Activated CD8-positive, alpha-beta memory T cell treated with anti-CD3 and anti-CD28 coated beads for 36 hours (primary cell): ENCODE results near the gene ZHX3. TPM values are rescaled to one million over a fixed set of nuclear protein-coding genes. Genes with fewer than 3 reads are reported as not detected.
"Not testable (repeated sequence)": the region's sequence is repeated elsewhere in the genome, so short reads cannot be mapped to it uniquely, and the experiment has no call there.

ENCODE experiments used
- CTCF ChIA-PET: fragments of 350-600 bp; sonication (Branson Sonifier 250); formaldehyde crosslinking; loops from one replicate; lab custom pipeline; 2021; ENCODE audit warnings: antibody characterized with exemption; lab: Charles Lee
- POLR2A ChIA-PET: fragments of 350-600 bp; sonication (Branson Sonifier 250); formaldehyde crosslinking; loops from one replicate; lab custom pipeline; 2021; ENCODE audit warnings: antibody characterized with exemption; lab: Charles Lee
- total RNA-seq, 2 experiments: library from RNA; stranded (reverse); gene quantifications; one replicate each; pipeline ENCODE4 v1.2.3, GENCODE V29; 2021

The ZHX3 gene
- total RNA-seq, 2 experiments from 2014 or later: 14.5 to 16.0 TPM

DNA sequence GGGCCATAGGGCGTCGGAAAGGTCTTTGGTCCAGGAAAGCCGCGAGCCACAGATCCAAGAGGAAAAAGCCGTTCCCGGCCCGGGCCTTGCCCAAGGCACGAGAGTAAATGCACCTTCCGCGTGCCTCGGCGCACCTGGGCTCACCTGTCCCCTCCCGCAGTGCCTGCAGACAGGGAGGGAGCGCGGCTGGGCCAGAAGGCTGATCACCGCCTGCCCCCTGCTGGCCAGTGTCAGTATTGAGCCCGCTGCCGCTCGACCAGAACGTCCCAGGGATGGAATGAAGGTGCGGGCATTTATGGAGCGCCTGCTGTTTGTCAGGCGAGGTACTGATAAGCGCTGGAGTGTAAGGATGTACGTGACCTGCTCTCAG, 22.4 kb upstream of the ZHX3 start:
- POLR2A ChIA-PET: interaction anchor here (0.6 kb wide), 1 partner anchor 10 kb away, joined by 7 read pairs; no protein-coding TSS in a partner anchor
- CTCF ChIA-PET: interaction anchor here (0.7 to 5.4 kb wide), 22 partner anchors 10 to 377 kb away, joined by 3 to 43 read pairs (median 3); no protein-coding TSS in a partner anchor

DNA sequence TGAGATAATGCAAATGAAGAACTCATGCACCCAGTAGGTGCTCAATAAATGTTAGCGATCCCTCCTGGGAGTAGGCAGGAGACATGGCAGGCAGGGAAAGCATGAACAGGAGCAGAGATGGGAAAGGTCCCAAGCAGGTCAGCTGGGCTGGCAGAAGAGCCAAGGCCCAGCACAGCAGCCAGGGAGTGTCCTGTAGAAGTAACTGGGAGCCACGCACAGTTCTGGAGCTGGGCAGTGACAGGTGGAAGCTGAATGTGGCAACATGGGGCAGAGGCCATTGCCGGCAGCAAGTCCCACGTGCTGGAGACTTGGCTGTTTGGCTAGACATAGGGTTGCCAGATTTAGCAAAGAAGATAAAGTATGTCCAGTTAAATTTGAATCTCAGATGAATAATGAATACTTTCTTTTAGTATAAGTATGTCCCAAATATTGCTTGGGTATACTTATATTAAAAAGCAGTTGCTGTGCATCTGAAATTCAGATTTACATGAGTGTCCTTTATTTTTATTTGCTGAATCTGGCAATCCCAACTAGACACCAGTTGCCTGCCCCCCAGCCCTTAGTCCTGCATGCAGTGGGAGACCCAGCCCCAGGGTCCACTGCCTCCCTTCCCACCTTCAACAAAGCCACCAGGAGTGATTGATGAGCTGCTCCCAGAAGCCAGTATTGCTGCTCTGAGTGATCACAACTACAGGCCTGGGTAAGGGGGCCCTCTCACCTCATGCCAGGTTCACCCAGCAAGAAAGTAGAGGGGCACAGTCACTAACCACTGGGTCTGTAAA, 19.4 kb upstream of the ZHX3 start:
- CTCF ChIA-PET: interaction anchor here (0.7 to 5.4 kb wide), 5 partner anchors 69 to 289 kb away, joined by 3 to 43 read pairs (median 4); no protein-coding TSS in a partner anchor
- POLR2A ChIA-PET: no interaction called here

DNA sequence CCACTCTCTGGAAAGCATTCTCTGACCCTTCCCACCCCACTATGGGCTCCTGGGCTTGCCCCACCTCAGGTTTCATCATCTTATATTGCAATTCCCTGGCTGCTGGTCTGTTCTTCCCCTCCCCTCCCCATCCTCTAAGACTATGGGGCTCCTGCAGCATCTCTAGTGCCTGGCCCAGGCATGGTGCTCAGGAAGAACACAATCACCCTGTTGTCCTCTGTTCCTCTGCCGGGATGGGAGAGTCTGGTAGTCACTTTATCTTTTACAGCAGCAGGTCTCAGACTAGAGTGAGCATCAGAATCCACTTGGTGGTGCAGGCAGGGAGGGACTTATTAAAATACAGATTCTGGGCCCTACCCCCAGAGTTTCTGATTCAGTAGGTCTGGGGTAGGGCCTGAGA, 18.1 kb upstream of the ZHX3 start:
- ChIA-PET CTCF (no interaction called here), POLR2A (no interaction called here)

DNA sequence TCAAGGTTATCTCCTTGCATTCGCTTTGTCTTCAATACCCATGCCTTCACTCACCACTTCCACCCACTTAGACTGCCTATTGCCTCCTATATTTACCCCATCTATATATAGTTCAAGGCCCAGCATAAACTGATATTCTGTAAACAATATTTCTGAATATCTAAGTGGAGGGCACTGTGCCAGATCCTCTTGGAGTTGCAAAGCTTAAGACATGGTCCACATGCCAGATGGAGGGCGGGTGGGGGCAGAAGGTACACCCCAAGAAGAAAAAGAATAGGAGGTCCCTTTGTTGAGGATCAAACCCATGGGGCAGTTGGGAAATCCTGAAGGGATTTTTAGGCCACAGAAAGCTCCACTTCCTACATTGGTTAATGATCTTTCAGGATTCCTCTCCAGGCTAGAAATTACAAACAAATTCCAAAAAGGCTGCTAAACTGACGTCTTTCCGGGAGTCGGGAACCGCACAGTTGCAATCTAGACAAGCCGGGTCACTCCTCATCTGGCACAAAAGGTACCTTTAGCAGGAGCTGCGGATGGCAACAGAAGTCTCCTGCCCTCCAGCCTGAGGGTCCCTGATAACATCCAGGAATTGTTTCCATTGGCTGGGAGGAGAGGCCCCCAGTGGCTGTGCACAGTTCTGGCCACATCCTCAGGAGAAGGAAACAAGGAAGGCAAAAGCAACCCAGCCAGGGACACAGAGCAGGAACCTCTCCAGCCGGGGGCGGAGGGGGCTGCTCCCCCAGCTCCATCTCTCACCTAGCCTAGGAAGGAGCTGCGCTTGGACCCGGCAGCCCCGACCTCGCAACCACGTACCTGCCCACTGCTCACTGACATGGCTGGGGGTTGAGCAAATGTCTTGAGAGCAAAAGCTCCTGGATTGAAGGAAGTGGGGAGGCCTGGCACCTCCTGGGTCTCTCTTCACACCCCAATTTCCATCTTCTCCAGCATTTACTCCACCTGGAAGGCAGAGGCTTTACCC, 17.2 kb upstream of the ZHX3 start:
- POLR2A ChIA-PET: no interaction called here
- CTCF ChIA-PET: interaction anchor here (1.0 to 1.5 kb wide), 2 partner anchors 15 to 197 kb away, joined by 3 to 4 read pairs; partner anchors contain the start of gene PLCG1

DNA sequence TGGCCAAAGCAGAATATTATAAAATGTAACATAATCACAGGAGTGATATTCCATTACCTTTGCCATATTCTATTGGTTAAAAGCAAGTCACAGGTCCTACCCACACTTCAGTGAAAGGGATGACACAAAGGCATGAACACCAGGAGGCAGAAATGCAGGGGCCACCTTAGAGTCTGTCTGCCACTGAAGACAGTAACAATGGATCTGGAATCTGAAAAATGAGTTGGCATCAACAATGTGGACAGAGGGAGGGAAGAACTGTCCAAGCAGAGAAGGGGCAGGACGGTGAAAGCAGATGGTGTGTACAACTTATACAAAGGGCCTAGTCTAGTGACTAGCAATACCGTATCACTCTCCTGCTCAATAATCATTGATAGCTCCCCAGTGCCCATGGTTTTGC, 16.5 kb upstream of the ZHX3 start:
- CTCF ChIA-PET: interaction anchor here (1.0 to 1.5 kb wide), 2 partner anchors 16 to 196 kb away, joined by 3 to 4 read pairs; partner anchors contain the start of gene PLCG1

DNA sequence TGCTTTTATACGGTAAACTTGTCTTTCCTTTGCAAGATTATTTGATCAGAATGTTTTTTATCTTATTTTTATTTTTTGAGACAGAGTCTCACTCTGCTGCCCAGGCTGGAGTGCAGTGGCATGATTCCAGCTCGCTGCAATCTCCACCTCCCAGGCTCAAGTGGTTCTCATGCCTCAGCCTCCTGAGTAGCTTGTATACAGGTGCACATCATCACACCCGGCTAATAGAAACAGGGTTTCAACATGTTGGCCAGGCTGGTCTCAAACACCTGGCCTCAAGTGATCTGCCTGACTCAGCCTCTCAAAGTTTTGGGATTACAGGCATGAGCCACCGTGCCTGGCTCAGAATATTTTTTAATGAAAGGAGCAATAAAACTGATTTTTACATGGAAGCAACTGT, 14.2 kb upstream of the ZHX3 start:
- CTCF ChIA-PET: no interaction called here

More for the DNA sequence above, 16.5 kb upstream of the ZHX3 start:
- POLR2A ChIA-PET: no interaction called here

DNA sequence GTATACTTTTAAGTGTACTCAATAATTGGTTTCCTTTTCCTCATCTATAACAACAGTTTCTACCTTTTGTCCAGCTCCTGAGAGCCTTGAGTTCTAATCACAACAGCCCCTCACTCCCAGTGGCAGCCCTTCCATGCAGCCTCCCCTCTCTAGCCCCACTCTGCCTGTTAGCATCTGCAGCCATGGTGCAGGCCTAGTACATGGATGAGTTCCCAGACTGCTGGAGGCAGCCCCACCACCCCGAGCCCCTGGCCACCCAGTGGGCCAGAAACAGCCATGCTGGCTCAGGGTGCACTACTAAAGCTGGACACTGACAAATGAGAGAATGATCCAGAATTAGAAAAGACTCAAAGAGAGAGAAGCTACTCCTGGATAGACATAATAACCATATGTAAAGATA, 13.4 kb upstream of the ZHX3 start:
- ChIA-PET CTCF (no interaction called here), POLR2A (no interaction called here)

More for the DNA sequence above, 14.2 kb upstream of the ZHX3 start:
- POLR2A ChIA-PET: no interaction called here

DNA sequence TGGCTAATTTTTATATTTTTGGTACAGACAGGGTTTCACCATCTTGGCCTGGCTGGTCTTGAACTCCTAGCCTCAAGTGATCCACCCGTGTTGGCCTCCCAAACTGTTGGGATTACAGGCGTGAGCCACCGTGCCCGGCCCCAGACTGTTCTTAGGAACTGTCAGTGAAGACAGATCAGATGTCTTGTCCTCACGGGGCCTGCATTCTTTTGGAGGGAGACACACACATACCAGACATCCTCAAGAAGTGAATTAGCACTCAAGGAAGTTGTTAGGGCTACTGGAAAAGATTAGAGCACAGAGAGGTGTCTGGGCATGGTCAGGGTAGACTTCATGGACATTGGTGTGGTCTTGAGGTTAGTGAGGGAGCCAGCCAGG, 12.8 kb upstream of the ZHX3 start:
- ChIA-PET CTCF (interaction anchor here (0.6 kb wide), 1 partner anchor 8 kb away, joined by 3 read pairs; no protein-coding TSS in a partner anchor), POLR2A (interaction anchor here (0.8 to 1.6 kb wide), 2 partner anchors 10 to 12 kb away, joined by 4 read pairs; partner anchors contain the start of gene LPIN3)

DNA sequence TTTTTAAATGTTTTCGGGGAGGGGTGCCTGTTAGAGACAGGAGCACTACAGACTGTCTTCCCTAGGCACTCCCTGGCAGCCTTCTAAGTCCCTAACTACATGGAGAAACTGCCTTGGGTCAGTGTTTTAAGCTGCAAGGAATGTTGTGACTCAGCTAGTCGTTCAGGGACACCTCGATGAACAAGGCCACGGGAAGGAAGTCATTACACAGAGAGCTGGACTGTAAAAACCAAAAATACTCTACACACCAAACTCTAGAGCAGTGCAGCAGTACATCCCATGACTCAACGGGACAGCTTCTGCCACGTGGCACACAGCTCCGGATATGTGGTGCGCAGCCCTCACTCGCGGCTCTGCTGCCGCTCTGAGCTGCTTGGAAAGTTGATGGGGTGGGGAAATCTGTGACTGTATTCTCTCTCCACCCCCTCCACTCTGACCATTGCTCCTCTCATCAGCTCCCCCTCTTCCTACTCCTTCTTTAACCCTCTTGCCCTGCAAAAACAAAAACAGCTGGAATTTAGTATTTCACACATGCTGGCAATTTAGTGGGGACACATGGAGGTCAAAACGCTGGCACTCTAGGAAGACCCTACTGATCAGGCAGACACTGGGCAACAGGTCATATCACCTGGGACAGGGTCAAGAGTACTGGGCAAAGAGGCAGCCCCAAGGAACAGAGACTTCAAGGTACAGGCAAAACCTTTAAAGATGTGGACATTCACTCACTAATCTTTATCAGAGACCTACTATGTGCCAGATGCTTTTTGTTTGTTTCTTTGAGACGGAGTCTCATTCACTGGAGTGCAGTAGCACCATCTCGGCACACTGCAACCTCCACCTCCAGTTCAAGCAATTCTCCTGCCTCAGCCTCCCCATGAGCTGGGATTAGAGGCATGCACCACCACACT, 12.2 kb upstream of the ZHX3 start:
- ChIA-PET CTCF (interaction anchor here (0.6 to 0.8 kb wide), 2 partner anchors 9 to 10 kb away, joined by 3 read pairs; no protein-coding TSS in a partner anchor), POLR2A (interaction anchor here (0.8 to 1.6 kb wide), 3 partner anchors 11 to 195 kb away, joined by 4 read pairs; partner anchors contain the start of gene LPIN3)

DNA sequence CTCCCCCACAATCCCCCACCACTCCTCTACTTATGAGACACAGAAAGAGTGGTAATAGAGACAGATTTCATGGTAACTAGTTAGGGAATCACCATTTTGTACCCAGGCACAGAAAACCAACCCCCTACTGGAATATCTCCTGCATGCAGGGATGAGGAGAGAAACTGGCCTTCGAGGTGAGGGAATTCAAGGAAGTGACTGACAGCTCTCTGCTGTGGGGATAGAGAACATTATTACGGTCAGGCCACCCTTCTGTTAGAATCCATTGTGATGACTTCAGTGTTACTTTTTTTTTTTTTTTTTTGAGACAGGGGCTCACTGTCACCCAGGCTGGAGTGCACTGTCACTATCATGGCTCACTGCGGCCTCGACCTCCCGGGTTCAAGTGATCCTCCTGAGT, 9.6 kb upstream of the ZHX3 start:
- POLR2A ChIA-PET: no interaction called here
- CTCF ChIA-PET: interaction anchor here (1.0 kb wide), 1 partner anchor 9 kb away, joined by 4 read pairs; no protein-coding TSS in a partner anchor

DNA sequence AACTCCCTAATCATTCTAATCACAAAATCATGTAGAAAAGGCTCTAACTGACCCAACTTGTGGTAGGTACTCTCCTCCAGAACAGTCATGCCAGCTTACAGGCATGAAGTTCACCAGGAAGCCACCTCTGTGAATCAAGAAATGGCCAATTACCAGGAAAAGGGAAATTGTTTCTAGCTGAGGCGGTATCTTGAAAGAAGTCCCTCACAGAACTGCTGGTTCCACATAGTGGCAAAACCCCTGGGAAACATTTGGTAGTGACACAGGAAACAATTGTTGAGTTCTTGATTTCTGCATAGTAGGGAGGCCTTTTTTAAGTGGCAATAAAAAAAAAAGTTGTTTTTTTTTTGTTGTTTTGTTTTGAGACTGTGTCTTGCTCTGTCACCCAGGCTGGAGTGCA, 3.4 kb upstream of the ZHX3 start:
- CTCF ChIA-PET: interaction anchor here (0.7 kb wide), 1 partner anchor 315 kb away, joined by 3 read pairs; no protein-coding TSS in a partner anchor
- POLR2A ChIA-PET: no interaction called here

DNA sequence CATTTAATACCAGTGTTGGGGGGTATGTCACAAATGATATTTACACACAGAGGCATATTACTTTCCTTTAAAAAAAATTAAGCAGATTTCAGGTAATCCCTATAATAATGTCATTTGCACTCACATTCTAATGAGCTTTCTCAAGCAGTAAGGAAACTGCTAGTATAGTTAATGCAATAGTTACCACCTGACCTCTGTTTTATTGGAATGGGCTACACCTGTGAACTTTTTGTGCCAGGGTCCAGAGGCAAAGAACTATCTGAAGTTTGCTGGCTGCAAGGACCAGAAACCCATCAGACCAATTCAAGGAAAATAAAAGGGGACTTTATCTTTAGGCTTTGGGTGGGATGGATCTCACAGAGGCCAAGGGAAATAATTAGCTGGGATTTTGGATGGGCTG, 2.9 kb upstream of the ZHX3 start:
- ChIA-PET CTCF (no interaction called here), POLR2A (no interaction called here)

DNA sequence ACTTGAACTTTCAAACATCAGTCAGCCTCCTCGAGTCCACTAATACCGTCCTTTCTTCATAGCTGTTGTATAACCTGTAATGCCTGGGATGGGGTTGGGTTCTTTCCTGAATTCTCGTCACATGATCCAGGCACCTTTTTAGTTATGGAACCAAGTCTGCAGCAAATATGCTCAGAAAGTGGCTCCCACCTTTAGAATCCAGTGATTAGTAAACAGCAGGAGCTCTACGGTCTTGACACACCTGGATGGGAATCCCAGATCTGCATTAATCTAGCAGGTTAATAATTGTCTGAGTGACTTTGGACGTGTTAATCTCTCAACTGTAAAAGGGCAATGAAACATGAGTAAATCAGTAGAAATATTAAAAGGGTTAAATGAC, 729 bp upstream of the ZHX3 start:
- ChIA-PET POLR2A (interaction anchor here (1.0 to 1.7 kb wide), 2 partner anchors 11 to 160 kb away, joined by 4 to 6 read pairs; no protein-coding TSS in a partner anchor), CTCF (interaction anchor here (1.0 to 1.2 kb wide), 2 partner anchors 9 to 183 kb away, joined by 3 to 4 read pairs; no protein-coding TSS in a partner anchor)

DNA sequence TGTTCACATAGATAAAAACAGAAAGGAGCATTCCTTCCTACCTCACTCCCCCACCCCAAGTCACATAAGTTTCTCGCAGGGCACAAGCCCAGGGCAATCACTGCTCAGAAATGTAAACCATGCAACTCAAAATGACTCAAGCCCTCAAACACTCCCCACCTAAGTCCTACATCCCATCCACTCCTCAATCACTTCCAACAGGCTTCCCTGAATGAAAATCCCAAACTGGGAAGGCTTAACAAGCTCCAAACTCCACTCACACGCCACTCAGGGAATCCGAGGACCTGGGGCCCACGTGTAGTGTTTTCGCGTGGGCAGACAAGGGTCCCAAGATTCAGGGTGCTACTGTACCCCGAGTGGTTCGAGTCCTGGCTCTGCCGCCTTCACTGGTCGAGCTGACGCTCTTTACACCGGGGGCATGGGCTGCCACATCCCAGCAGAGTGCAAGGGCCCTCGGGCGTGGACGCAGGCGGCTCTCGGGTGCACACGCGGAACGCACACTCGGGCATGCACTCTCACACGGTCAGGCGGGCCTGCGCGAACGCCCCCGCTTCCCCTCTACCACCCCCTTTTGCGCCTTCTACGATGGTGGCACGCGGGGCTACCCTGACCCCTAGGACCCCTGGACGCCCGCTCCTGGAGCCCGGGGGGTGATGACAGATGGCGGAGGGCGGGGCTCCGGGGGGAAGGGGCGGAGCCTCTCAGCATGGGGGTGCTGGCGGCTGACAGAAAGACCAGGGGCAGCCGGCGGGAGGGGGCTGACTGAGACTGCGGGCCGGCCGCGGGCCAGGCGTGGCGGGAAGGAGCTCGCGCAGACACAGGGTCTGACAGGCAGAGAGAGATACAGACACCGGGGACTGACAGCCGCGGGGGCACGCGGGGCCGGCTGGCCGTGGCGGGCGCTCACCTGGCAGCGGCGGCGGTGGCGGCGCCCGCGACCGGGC, 657 bp downstream of the ZHX3 start:
- POLR2A ChIA-PET: interaction anchor here (1.0 to 1.7 kb wide), 2 partner anchors 10 to 159 kb away, joined by 4 to 6 read pairs; no protein-coding TSS in a partner anchor
- CTCF ChIA-PET: no interaction called here

DNA sequence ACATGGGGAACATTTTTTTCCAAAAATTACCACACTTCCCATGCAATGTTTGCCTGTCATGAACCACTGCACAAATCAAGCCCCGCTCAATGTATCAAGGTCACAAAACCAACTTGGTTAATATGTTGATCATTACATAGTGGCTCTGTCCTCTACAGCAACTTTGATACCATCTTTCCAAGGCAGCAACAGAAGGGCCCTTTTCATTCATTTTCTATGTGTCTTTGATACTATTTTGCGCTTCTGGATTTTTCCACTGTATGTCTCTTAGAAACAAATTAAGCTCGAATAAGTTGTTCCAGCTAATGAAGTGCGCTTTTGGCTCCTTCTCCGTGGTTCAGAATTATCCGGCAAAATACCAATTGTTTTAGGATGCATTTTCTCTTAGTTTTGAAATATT, 1.5 kb downstream of the ZHX3 start:
- ChIA-PET POLR2A (interaction anchor here (1.0 kb wide), 1 partner anchor 9 kb away, joined by 4 read pairs; no protein-coding TSS in a partner anchor), CTCF (no interaction called here)

DNA sequence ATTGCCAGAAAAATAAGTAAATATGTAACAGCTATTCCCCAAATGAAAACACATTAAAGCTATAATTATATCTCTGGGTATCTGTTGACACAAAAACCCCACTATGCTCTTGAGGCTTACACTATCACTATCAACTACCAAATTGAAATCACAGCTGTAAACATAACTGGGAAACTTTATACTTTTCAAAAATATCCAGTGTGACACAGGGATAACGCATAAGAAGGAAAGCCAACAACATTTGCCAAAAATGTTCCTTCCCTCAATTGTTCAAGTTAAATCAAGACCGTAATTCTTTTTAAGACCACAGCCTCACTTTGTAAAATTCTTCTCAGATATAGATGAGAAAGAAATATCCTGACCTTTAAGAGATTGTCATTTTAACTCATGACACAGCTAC, 3.1 kb downstream of the ZHX3 start:
- CTCF ChIA-PET: interaction anchor here (1.1 kb wide), 1 partner anchor 179 kb away, joined by 3 read pairs; no protein-coding TSS in a partner anchor
- POLR2A ChIA-PET: no interaction called here

DNA sequence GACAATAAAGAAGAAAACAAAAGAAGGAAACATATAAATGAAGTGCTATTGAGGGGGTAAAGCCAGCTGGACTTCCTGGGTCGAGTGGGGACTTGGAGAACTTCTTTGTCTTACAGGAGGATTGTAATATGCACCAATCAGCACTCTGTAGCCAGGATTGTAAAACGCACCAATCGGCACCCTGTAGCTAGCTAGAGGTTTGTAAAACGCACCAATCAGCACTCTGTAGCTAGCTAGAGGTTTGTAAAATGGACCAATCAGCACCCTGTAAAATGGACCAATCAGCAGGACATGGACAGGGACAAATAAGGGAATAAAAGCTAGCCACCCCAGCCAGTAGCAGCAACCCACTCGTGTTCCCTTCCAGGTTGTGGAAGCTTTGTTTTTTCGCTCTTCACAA, 5.5 kb downstream of the ZHX3 start:
- POLR2A ChIA-PET: not testable (repeated sequence)

More for the DNA sequence above, 5.5 kb downstream of the ZHX3 start:
- CTCF ChIA-PET: not testable (repeated sequence)
